K562 (cell line): ENCODE results near the gene CXCL5. TPM values are rescaled to one million over a fixed set of nuclear protein-coding genes. Genes with fewer than 3 reads are reported as not detected.

ENCODE experiments used
- ATAC-seq: fragments of 200-7000 bp; cut with Tn5 transposase; 3 replicates; pipeline ENCODE4 v1.9.1; 2020; ENCODE audit warnings: moderate library complexity
- BruUV-seq: library from RNA; stranded (reverse); fragments of 400-500 nt; replicated peaks from 2 replicates; lab custom pipeline; 2021; lab: Mats Ljungman, UMichigan
- CTCF ChIA-PET: fragments of 300-600 bp; formaldehyde crosslinking; extraction: SDS; loops from one replicate; lab custom pipeline; 2021; ENCODE audit warnings: low intra/inter-chr PET ratio; lab: Yijun Ruan, JAX
- POLR2A ChIA-PET: fragments of 300-600, 350-650 bp; sonication (Branson Sonifier 250); formaldehyde crosslinking; extraction: SDS; loops from one replicate; lab custom pipeline; 2021; ENCODE audit warnings: antibody characterized with exemption, inconsistent platforms; lab: Yijun Ruan, JAX
- DNase-seq, 4 experiments: peaks; one replicate each; pipeline versions ENCODE4 v3.0.0 to v3.0.0-alpha.2; 2011 to 2018; ENCODE audit warnings: low spot score in 3 of 4, mixed read lengths in 3 of 4; ENCODE audit errors: extremely low read depth in 1 of 4
- FAIRE-seq: peaks from 2 replicates; lab custom pipeline; 2011; peaks lifted over from hg19 to GRCh38; lab: Jason Lieb, UNC
- H2AFZ ChIP-seq: 2 replicates; pipeline ENCODE4 v1.6.0; 2011; ENCODE audit warnings: low read depth, low read length, control low read depth, inconsistent platforms
- H3K27ac ChIP-seq: fragments of 200-600 bp; 3 replicates; pipeline ENCODE4 v1.8.0; 2011; ENCODE audit warnings: low read depth, mild to moderate bottlenecking, control low read depth, inconsistent platforms, low read length, moderate library complexity, mixed read lengths; ENCODE audit errors: extremely low read depth
- H3K27me3 ChIP-seq, 2 experiments: fragments of 300-600 bp in 1 of 2; 2 replicates in 1 of 2; 3 replicates in 1 of 2; pipeline versions ENCODE4 v1.6.0 to v1.8.0; 2011; ENCODE audit warnings: inconsistent platforms in 2 of 2, low read length in 2 of 2, mild to moderate bottlenecking in 1 of 2, mixed read lengths in 1 of 2, moderate library complexity in 1 of 2; ENCODE audit not compliant: control insufficient read depth in 2 of 2, insufficient read depth in 2 of 2
- H3K36me3 ChIP-seq: fragments of 300-600 bp; 3 replicates; pipeline ENCODE4 v1.8.0; 2011; ENCODE audit warnings: mild to moderate bottlenecking, low read length, inconsistent platforms; ENCODE audit not compliant: control insufficient read depth, insufficient read depth
- H3K4me1 ChIP-seq, 2 experiments: fragments of 200-600 bp in 1 of 2; replicated peaks in 1 of 2; 2 replicates in 1 of 2; 3 replicates in 1 of 2; pipeline versions ENCODE4 v1.5.1 to v1.8.0; 2011; ENCODE audit warnings: inconsistent platforms in 2 of 2, low read length in 2 of 2, mild to moderate bottlenecking in 1 of 2, mixed read lengths in 1 of 2, moderate library complexity in 1 of 2; ENCODE audit not compliant: control insufficient read depth in 2 of 2, insufficient read depth in 2 of 2
- H3K4me2 ChIP-seq: 2 replicates; pipeline ENCODE4 v1.6.1; 2011; ENCODE audit warnings: low read length, control low read depth, inconsistent platforms, mixed read lengths; ENCODE audit not compliant: insufficient read depth
- H3K4me3 ChIP-seq: fragments of 200-600 bp; sonication (generic), shearing (Covaris generic); 2 replicates; pipeline ENCODE4 v1.5.1; 2016; ENCODE audit warnings: control low read depth, inconsistent platforms
- H3K79me2 ChIP-seq: fragments of 200-600 bp; 3 replicates; pipeline ENCODE4 v1.8.0; 2011; ENCODE audit warnings: low read length, inconsistent platforms; ENCODE audit not compliant: control insufficient read depth, insufficient read depth
- H3K9ac ChIP-seq, 2 experiments: 2 replicates each; pipeline versions ENCODE4 v1.6.0 to v1.6.1; 2011; ENCODE audit warnings: low read depth in 2 of 2, low read length in 2 of 2, control low read depth in 1 of 2, inconsistent platforms in 1 of 2, mild to moderate bottlenecking in 1 of 2, mixed read lengths in 1 of 2; ENCODE audit not compliant: insufficient read depth in 1 of 2
- H3K9me1 ChIP-seq: one replicate; pipeline ENCODE4 v1.6.0; 2011; ENCODE audit warnings: inconsistent platforms, mild to moderate bottlenecking, low read length, moderate library complexity; ENCODE audit not compliant: control insufficient read depth, insufficient read depth
- H3K9me3 ChIP-seq: replicated peaks from 2 replicates; pipeline ENCODE4 v1.5.1; 2011; ENCODE audit warnings: low read depth, low read length, inconsistent platforms; ENCODE audit not compliant: control insufficient read depth, insufficient read depth
- H4K20me1 ChIP-seq: replicated peaks from 2 replicates; pipeline ENCODE4 v1.6.1; 2011; ENCODE audit warnings: low read length, inconsistent platforms, mixed read lengths; ENCODE audit not compliant: control insufficient read depth, insufficient read depth
- DPF2 ChIP-seq: fragments of 450-650 bp; IDR thresholded peaks from 2 replicates; pipeline ENCODE4 v1.6.1; 2016
- FIP1L1 ChIP-seq: fragments of 200-400 bp; formaldehyde crosslinking; IDR thresholded peaks from 2 replicates; pipeline ENCODE4 v1.6.1; 2018; ENCODE audit warnings: mild to moderate bottlenecking, low read depth, low read length; ENCODE audit not compliant: poor library complexity, severe bottlenecking
- FOXM1 ChIP-seq, 2 experiments: fragments of 450-650 bp in 1 of 2; sonication (generic) in 1 of 2; formaldehyde crosslinking in 1 of 2; IDR thresholded peaks; 2 replicates each; pipeline versions ENCODE4 v1.6.1 to v1.9.0; 2017 to 2022; ENCODE audit warnings: low read depth in 2 of 2, mild to moderate bottlenecking in 2 of 2, missing genetic modification reagents in 1 of 2, moderate library complexity in 1 of 2
- NFE2 ChIP-seq: IDR thresholded peaks from 2 replicates; pipeline ENCODE4 v1.6.1; 2014; ENCODE audit warnings: antibody characterized with exemption, low read depth
- SOX6 ChIP-seq: fragments of 450-650 bp; IDR thresholded peaks from 2 replicates; pipeline ENCODE4 v1.6.1; 2014; ENCODE audit warnings: mild to moderate bottlenecking
- SPI1 ChIP-seq: IDR thresholded peaks from 2 replicates; pipeline ENCODE4 v1.6.1; 2011; ENCODE audit warnings: low read depth, low read length, control low read depth, borderline replicate concordance
- ZNF695 ChIP-seq: fragments of 450-650 bp; formaldehyde crosslinking; IDR thresholded peaks from 2 replicates; pipeline ENCODE4 v1.4.0; 2020; ENCODE audit warnings: mild to moderate bottlenecking, moderate library complexity
- WGBS: fragments of 100-300 bp; shearing (Covaris generic); methylation state at CpG from one replicate; pipeline ENCODE4 v1.1.6; 2016; ENCODE audit warnings: low coverage, mixed read lengths; ENCODE audit not compliant: insufficient coverage; ENCODE audit errors: missing lambda C conversion rate; 5-methylcytosine and 5-hydroxymethylcytosine counted together
- in situ Hi-C: fragments of 300-500 bp; cut with MboI; formaldehyde crosslinking; loops from 4 replicates; pipeline ENCODE4 v1.15.0; 2018; ENCODE audit warnings: inconsistent platforms, mixed read lengths
- intact Hi-C: fragments of 100-400 bp; cut with micrococcal nuclease; formaldehyde crosslinking; loops from 2 replicates; pipeline ENCODE4 v1.14.2; 2022
- polyA plus RNA-seq, 8 experiments: library from polyadenylated mRNA; depleted of rRNA in 4 of 8; stranded (reverse) in 5 of 8; unstranded in 3 of 8; fragments of >200 nt; fragmentation: Nextera tagmentation in 2 of 8; fragmentation: Illumina TruSeq in 1 of 8; extraction: Ambion mirVana in 2 of 8; extraction: Trizol in 1 of 8; gene quantifications; 2 replicates each; pipeline versions ENCODE4 v1.2.1 to v1.2.3, GENCODE V29; 2011 to 2014; ENCODE audit warnings: inconsistent platforms in 1 of 8, missing spikeins in 1 of 8
- total RNA-seq, 7 experiments: library from RNA; depleted of rRNA in 6 of 7; stranded (reverse); fragments of >200 nt in 6 of 7; fragmentation: Illumina TruSeq in 2 of 7; extraction: Trizol in 2 of 7; gene quantifications; 2 replicates each; pipeline versions ENCODE4 v1.2.1 to v1.2.3, GENCODE V29; 2011 to 2021; ENCODE audit warnings: low replicate concordance in 1 of 7

Gene CXCL5
- total and polyA plus RNA-seq, 9 of the 15 experiments (the other 6 are each of a cell fraction or from before 2014, with no cell fraction given) = not detected

DNA sequence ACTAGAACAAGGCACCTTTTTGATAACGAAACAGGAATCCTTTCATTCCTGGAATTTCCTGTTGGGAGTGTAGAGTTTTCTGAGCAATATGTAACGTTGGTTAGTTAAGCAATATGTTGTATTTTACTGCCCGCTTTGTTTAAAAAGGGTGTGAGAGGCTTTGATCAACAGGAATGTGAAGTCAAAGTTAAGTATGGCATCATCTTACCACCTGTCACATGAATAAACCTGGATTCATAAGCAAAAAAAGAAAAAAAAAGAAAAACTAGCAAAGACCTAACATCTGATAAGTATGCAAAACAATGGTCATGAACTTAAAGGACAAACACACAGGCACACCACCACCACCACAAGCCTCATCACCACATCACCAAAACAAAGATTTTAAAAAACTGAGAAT, 7.1 kb upstream of the CXCL5 start:
- H3K9me3 ChIP-seq = no peaks in the 10 kb centered on the region
- no peak overlapping the region for H3K4me2 ChIP-seq
- ChIA-PET CTCF (no interaction called here), POLR2A (no interaction called here)
- H3K27me3 ChIP-seq = no peaks in the 10 kb centered on the region
- DNase-seq (no peak), ATAC-seq (peak; percentile 60; the same call in 1 of the 3 replicates), FAIRE-seq (no peak)
- intact Hi-C loops = no loop called here
- no peaks in the 10 kb centered on the region for H3K36me3 ChIP-seq
- in situ Hi-C loops = no loop called here
- H3K4me3 ChIP-seq = no peak overlapping the region
- H2AFZ ChIP-seq = peak overlapping the region; percentile 35
- peaks cover 3 to 15% of the 10 kb centered on the region in 2 experiments; a peak in 2 of 5 replicates for H3K4me1 ChIP-seq
- no TSS peak for BruUV-seq
- 23% methylated on average over 3 of the region's 3 CpGs for WGBS
- no peak overlapping the region for H3K27ac ChIP-seq
- H3K9ac ChIP-seq = no peak overlapping the region
- no peaks in the 10 kb centered on the region for H3K9me1 ChIP-seq
- no peak for TF ChIP-seq FOXM1 (IDR thresholded peaks at IDR 0.05; ENCODE audit: low read depth)
- TF ChIP-seq FOXM1 (CRISPR knock-in tag; IDR thresholded peaks at IDR 0.05; ENCODE audit: low read depth) = no peak
- TF ChIP-seq ZNF695 = no peak
- 0 out of 2 replicates have a peak, but pooled peaks have one; percentile 14 for TF ChIP-seq DPF2
- TF ChIP-seq SOX6 = peak; percentile 64
- no peaks in the 10 kb centered on the region for H3K79me2 ChIP-seq
- no peaks in the 10 kb centered on the region for H4K20me1 ChIP-seq

DNA sequence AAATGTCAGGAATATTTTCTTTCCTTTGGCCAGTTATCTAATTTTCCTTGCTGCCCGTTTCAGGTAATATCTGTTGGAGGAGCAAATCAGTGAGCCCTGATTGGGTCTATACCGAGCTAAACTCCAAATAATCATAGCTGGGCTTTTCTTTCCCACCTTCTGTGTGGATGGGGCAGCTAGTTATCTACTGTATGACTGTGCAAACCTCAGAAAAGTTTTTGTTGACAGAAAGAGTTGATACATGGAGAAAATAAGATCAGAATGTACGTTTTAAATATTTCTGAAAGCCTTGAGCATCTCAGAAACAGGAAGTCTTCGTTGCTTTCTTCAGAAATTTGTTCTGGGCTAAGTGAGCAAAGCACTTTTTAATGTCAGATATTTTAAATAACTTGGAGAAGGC, 6.2 kb upstream of the CXCL5 start:
- CTCF ChIA-PET = no interaction called here
- Histone ChIP-seq H3K9ac (no peak overlapping the region), H3K4me2 (no peak overlapping the region), H3K4me3 (no peak overlapping the region), H3K27me3 (no peaks in the 10 kb centered on the region), H3K27ac (no peak overlapping the region), H3K4me1 (peaks cover 3 to 15% of the 10 kb centered on the region in 2 experiments; a peak in 2 of 5 replicates), H4K20me1 (no peaks in the 10 kb centered on the region), H3K36me3 (no peaks in the 10 kb centered on the region), H3K9me1 (no peaks in the 10 kb centered on the region), H3K9me3 (no peaks in the 10 kb centered on the region), H2AFZ (peak overlapping the region; percentile 46; the same call in 1 of the 2 replicates), H3K79me2 (no peaks in the 10 kb centered on the region)
- intact Hi-C loops = no loop called here
- ATAC-seq (peak; percentile 64), DNase-seq (no peak), FAIRE-seq (no peak)
- in situ Hi-C loops = no loop called here
- POLR2A ChIA-PET = no interaction called here
- 7% methylated on average over 4 of the region's 4 CpGs for WGBS
- BruUV-seq = no TSS peak
- TF ChIP-seq NFE2 (peak; percentile 35; the same call in 1 of the 2 replicates), SPI1 (peak; percentile 67), FIP1L1 (no peak)
